PC-3 (cell line): ENCODE measurements around the gene MAF. TPM values are rescaled to one million over a fixed set of nuclear protein-coding genes. Genes with fewer than 3 reads are reported as not detected.

Experiments used
- ATAC-seq: fragments of 200-7000 bp; cut with Tn5 transposase; 2 replicates; pipeline ENCODE4 v1.9.1; 2020; ENCODE audit warnings: mild to moderate bottlenecking, moderate library complexity
- BruUV-seq: library from RNA; stranded (reverse); fragments of 400-500 nt; replicated peaks from 2 replicates; lab custom pipeline; 2021; lab: Mats Ljungman, UMichigan
- CTCF ChIA-PET: fragments of 300-600 bp; sonication (Branson Sonifier 250); formaldehyde crosslinking; loops from one replicate; lab custom pipeline; 2022; ENCODE audit warnings: antibody characterized with exemption; lab: Charles Lee
- POLR2A ChIA-PET: fragments of 300-600 bp; sonication (Branson Sonifier 250); formaldehyde crosslinking; loops from one replicate; lab custom pipeline; 2022; ENCODE audit warnings: antibody characterized with exemption; ENCODE audit not compliant: unreplicated experiment; lab: Charles Lee
- DNase-seq: peaks from one replicate; pipeline ENCODE4 v3.0.0-alpha.2; 2015
- H2AFZ ChIP-seq: fragments of 300-600 bp; sonication (generic); 2 replicates; pipeline ENCODE4 v1.6.0; 2016; ENCODE audit warnings: antibody characterized with exemption, low read length
- H3F3A ChIP-seq: fragments of 300-600 bp; sonication (generic); one replicate; pipeline ENCODE4 v1.6.0; 2017; ENCODE audit warnings: antibody characterized with exemption, low read length, control low read depth, mild to moderate bottlenecking; ENCODE audit not compliant: unreplicated experiment
- H3K27ac ChIP-seq: fragments of 300-600 bp; sonication (generic); 2 replicates; pipeline ENCODE4 v1.5.1; 2016; ENCODE audit warnings: mild to moderate bottlenecking, low read length
- H3K27me3 ChIP-seq: fragments of 300-600 bp; sonication (generic); 2 replicates; pipeline ENCODE4 v1.6.1; 2016; ENCODE audit warnings: low read length, mixed read lengths
- H3K36me3 ChIP-seq: fragments of 300-600 bp; sonication (generic); 2 replicates; pipeline ENCODE4 v1.6.1; 2016; ENCODE audit warnings: low read depth, mixed run types, low read length, mixed read lengths
- H3K4me1 ChIP-seq: fragments of 300-600 bp; sonication (generic); 2 replicates; pipeline ENCODE4 v1.5.1; 2016; ENCODE audit warnings: low read length; ENCODE audit not compliant: insufficient read depth
- H3K4me2 ChIP-seq: fragments of 300-600 bp; sonication (generic); 2 replicates; pipeline ENCODE4 v1.6.0; 2016; ENCODE audit warnings: low read length
- H3K4me3 ChIP-seq: fragments of 300-600 bp; sonication (generic); 2 replicates; pipeline ENCODE4 v1.5.1; 2016; ENCODE audit warnings: mild to moderate bottlenecking, low read length, mixed read lengths
- H3K79me2 ChIP-seq: fragments of 300-600 bp; sonication (generic); 2 replicates; pipeline ENCODE4 v1.6.1; 2017; ENCODE audit warnings: low read length, mixed read lengths
- H3K9ac ChIP-seq: fragments of 300-600 bp; sonication (generic); 2 replicates; pipeline ENCODE4 v1.6.0; 2016; ENCODE audit warnings: mild to moderate bottlenecking, low read length
- H3K9me2 ChIP-seq: fragments of 300-600 bp; sonication (generic); replicated peaks from 2 replicates; pipeline ENCODE4 v1.6.1; 2016; ENCODE audit warnings: mixed run types, low read length, mixed read lengths
- H3K9me3 ChIP-seq: fragments of 300-600 bp; sonication (generic); 2 replicates; pipeline ENCODE4 v1.6.1; 2016; ENCODE audit warnings: low read length, mixed read lengths
- H4K20me1 ChIP-seq: fragments of 300-600 bp; sonication (generic); 2 replicates; pipeline ENCODE4 v1.6.1; 2016; ENCODE audit warnings: low read length, mixed read lengths
- EZH2 ChIP-seq: fragments of 300-600 bp; sonication (generic); IDR thresholded peaks from one replicate; pipeline ENCODE4 v1.6.1; 2017; ENCODE audit warnings: antibody characterized with exemption, mild to moderate bottlenecking, low read length; ENCODE audit not compliant: unreplicated experiment
- EZH2phosphoT487 ChIP-seq: fragments of 300-600 bp; sonication (generic); IDR thresholded peaks from 2 replicates; pipeline ENCODE4 v1.6.1; 2018; ENCODE audit warnings: mild to moderate bottlenecking, antibody characterized with exemption, low read length, borderline replicate concordance
- intact Hi-C: fragments of 100-400 bp; cut with micrococcal nuclease; formaldehyde crosslinking; loops from 2 replicates; pipeline ENCODE4 v1.9.0; 2023
- total RNA-seq: library from RNA; depleted of rRNA; stranded (reverse); fragments of >200 nt; gene quantifications from 2 replicates; pipeline ENCODE4 v1.2.3, GENCODE V29; 2014
- TF ChIP-seq, protein P1 (sequence below): fragments of 300-600 bp; sonication (generic); conservative IDR thresholded peaks from 2 replicates; pipeline ENCODE4 v1.5.1; 2017; ENCODE audit warnings: antibody characterized with exemption, low read depth, mild to moderate bottlenecking, low read length

The MAF gene
- total RNA-seq, 1 experiment from 2014 or later = not detected

DNA sequence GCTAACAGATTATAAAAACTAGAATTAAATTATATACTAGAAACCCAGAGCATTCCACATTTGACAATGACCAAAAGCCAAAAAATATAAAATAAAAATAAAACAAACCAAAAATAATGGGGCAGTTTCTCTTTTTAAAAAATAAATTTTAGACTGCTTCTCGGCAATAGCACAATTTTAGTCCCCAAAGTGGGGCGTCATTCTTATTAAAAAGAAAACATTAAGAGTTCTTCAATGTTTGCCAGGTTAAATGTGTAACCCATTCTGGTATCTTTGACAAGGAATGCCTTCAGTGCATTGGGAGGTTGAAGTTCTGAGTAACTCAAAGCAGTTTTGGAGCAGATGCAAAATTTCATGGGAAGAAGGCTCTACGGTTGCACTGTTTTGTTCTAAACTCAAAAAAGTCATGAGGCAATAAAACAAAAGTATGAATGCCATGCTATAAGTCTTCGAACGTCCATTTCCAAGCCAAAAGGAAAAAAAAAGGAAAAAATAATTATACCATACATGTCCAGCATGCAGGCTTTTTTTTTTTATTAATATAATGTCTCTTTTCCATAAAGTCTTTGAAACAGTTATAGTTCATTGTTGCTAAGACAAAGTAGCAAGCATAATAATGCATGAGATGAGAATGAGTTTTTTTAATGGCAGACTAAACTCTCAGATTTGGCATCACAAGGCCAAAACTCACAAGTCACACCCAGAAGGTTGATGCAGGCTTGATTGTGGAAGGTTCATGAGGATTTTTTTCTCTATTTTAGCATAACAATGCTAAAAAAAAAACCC, 3.1 kb downstream of the MAF start:
- intact Hi-C loops = no loop called here
- no peak overlapping the region for H3K4me2 ChIP-seq
- TF ChIP-seq EZH2 (no peak), EZH2phosphoT487 (no peak)
- TF ChIP-seq, protein P1, sequence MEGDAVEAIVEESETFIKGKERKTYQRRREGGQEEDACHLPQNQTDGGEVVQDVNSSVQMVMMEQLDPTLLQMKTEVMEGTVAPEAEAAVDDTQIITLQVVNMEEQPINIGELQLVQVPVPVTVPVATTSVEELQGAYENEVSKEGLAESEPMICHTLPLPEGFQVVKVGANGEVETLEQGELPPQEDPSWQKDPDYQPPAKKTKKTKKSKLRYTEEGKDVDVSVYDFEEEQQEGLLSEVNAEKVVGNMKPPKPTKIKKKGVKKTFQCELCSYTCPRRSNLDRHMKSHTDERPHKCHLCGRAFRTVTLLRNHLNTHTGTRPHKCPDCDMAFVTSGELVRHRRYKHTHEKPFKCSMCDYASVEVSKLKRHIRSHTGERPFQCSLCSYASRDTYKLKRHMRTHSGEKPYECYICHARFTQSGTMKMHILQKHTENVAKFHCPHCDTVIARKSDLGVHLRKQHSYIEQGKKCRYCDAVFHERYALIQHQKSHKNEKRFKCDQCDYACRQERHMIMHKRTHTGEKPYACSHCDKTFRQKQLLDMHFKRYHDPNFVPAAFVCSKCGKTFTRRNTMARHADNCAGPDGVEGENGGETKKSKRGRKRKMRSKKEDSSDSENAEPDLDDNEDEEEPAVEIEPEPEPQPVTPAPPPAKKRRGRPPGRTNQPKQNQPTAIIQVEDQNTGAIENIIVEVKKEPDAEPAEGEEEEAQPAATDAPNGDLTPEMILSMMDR = no peak
- no peaks in the 10 kb centered on the region for H3K36me3 ChIP-seq
- no peaks in the 10 kb centered on the region for H3F3A ChIP-seq
- ATAC-seq = no peak
- peaks cover 58% of the 10 kb centered on the region for H3K27me3 ChIP-seq
- H4K20me1 ChIP-seq = no peaks in the 10 kb centered on the region
- H3K9me2 ChIP-seq = no peaks in the 10 kb centered on the region
- ChIA-PET CTCF (interaction anchor here (0.5 kb wide), 1 partner anchor 1478 kb away, joined by 5 read pairs; no protein-coding TSS in a partner anchor), POLR2A (no interaction called here)
- no peak overlapping the region for H3K27ac ChIP-seq
- H3K79me2 ChIP-seq = no peaks in the 10 kb centered on the region
- H3K9me3 ChIP-seq = no peaks in the 10 kb centered on the region
- no peaks in the 10 kb centered on the region for H3K4me1 ChIP-seq
- no peak overlapping the region for H3K4me3 ChIP-seq
- no peak overlapping the region for H3K9ac ChIP-seq
- H2AFZ ChIP-seq = no peak overlapping the region
- no TSS peak for BruUV-seq
- DNase-seq = no peak

DNA sequence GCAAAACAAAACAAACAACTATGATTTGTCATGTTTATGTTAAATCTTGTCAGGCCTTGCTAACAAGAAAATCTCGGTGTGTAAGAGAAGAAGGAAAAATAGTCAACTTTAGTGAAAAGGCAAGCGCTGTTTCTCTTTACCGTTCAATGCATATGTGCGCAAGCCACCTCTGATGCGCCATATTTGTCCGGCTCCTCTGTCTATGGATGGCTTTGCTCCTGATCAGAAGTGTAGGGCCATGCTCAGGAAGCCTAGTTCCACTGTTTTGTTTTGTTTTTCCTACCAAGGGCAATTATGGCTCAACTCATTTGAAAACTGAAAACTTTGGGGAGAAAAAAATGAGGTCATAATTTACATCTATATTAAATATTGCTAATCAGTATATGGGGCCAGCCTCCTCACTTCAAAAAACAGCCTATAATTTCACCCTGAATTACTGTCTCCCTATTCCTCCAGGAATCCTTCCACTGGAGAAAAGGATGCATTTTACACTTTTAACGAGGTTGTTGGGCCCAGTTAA, 4.5 kb downstream of the MAF start:
- TF ChIP-seq EZH2 = no peak
- no peak for TF ChIP-seq EZH2phosphoT487
- TF ChIP-seq, protein P1 = no peak
- Histone ChIP-seq H2AFZ (no peak overlapping the region), H3K27me3 (peaks cover 60% of the 10 kb centered on the region), H3K36me3 (no peaks in the 10 kb centered on the region), H3K4me2 (no peak overlapping the region), H3K9me2 (no peaks in the 10 kb centered on the region), H4K20me1 (no peaks in the 10 kb centered on the region), H3K9me3 (no peaks in the 10 kb centered on the region), H3K4me3 (no peak overlapping the region), H3K4me1 (no peaks in the 10 kb centered on the region), H3F3A (no peaks in the 10 kb centered on the region), H3K9ac (no peak overlapping the region), H3K27ac (no peak overlapping the region), H3K79me2 (no peaks in the 10 kb centered on the region)
- no peak for ATAC-seq
- POLR2A ChIA-PET = no interaction called here
- CTCF ChIA-PET = no interaction called here
- intact Hi-C loops = no loop called here
- DNase-seq = no peak
- BruUV-seq = no TSS peak

DNA sequence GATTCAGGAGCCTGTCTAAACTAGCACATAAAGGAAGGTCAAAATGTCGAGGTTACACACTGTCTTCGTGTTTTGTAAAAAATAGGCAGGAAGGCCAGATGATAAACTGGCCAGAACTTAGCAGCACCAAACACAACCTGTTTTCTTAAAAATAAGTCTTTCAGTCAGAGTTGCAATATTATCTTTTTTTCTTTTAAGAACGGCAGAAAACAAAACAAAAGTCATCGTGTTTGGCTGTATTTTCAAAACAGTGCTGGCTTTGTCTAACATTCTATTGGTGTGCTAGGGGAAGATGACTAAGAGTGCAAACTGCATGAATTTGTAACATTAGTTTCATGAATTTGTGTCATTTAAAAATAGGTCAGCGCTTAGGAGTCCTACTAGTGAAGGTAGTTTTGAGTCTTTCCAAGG, 5.3 kb downstream of the MAF start:
- ATAC-seq = no peak
- intact Hi-C loops = no loop called here
- DNase-seq = no peak
- Histone ChIP-seq H4K20me1 (no peaks in the 10 kb centered on the region), H2AFZ (no peak overlapping the region), H3K27ac (no peak overlapping the region), H3K36me3 (no peaks in the 10 kb centered on the region), H3K4me1 (no peaks in the 10 kb centered on the region), H3K9me2 (no peaks in the 10 kb centered on the region), H3K79me2 (no peaks in the 10 kb centered on the region), H3K4me3 (no peak overlapping the region), H3F3A (no peaks in the 10 kb centered on the region), H3K9me3 (no peaks in the 10 kb centered on the region), H3K9ac (no peak overlapping the region), H3K4me2 (no peak overlapping the region), H3K27me3 (peaks cover 59% of the 10 kb centered on the region)
- no peak for TF ChIP-seq EZH2
- TF ChIP-seq EZH2phosphoT487 = no peak
- TF ChIP-seq, protein P1 = no peak
- BruUV-seq = no TSS peak
- CTCF ChIA-PET = no interaction called here
- POLR2A ChIA-PET = no interaction called here
